GM12878 (cell line): ENCODE data around the gene SELENOH. TPM values are rescaled to one million over a fixed set of nuclear protein-coding genes. Genes with fewer than 3 reads are reported as not detected.

ENCODE experiments used
- ATAC-seq: fragments of 200-7000 bp; cut with Tn5 transposase; 3 replicates; pipeline ENCODE4 v1.9.1; 2020; ENCODE audit warnings: mild to moderate bottlenecking, moderate library complexity
- BruUV-seq: library from RNA; stranded (reverse); fragments of 400-500 nt; replicated peaks from 2 replicates; lab custom pipeline; 2021; lab: Mats Ljungman, UMichigan
- CTCF ChIA-PET: fragments of 300-600 bp; sonication (Branson Sonifier 250); formaldehyde crosslinking; extraction: SDS; loops from one replicate; lab custom pipeline; 2021; ENCODE audit warnings: inconsistent platforms; lab: Yijun Ruan, JAX
- POLR2A ChIA-PET: fragments of 350-600 bp; formaldehyde crosslinking; extraction: SDS; loops from one replicate; lab custom pipeline; 2021; ENCODE audit warnings: inconsistent platforms; lab: Charles Lee
- RAD21 ChIA-PET: fragments of 300-600 bp; sonication (Branson Sonifier 250); formaldehyde crosslinking; loops from one replicate; lab custom pipeline; 2023; ENCODE audit warnings: antibody characterized with exemption; ENCODE audit not compliant: unreplicated experiment; lab: Charles Lee
- SMC1A ChIA-PET: fragments of 300-600 bp; sonication (Branson Sonifier 250); formaldehyde crosslinking; loops from one replicate; lab custom pipeline; 2023; ENCODE audit not compliant: unreplicated experiment, uncharacterized antibody; lab: Charles Lee
- DNase-seq: peaks from one replicate; pipeline ENCODE4 v3.0.0-alpha.2; 2011; ENCODE audit warnings: low read depth, low spot score
- FAIRE-seq: peaks from 3 replicates; lab custom pipeline; 2011; peaks lifted over from hg19 to GRCh38; lab: Jason Lieb, UNC
- H2AFZ ChIP-seq: 2 replicates; pipeline ENCODE4 v1.6.0; 2011; ENCODE audit warnings: low read depth, low read length, control low read depth; ENCODE audit not compliant: control insufficient read depth
- H3K27ac ChIP-seq: 2 replicates; pipeline ENCODE4 v1.5.1; 2011; ENCODE audit warnings: control low read depth; ENCODE audit not compliant: control insufficient read depth, insufficient read depth
- H3K27me3 ChIP-seq, 2 experiments: replicated peaks in 1 of 2; 2 replicates each; pipeline versions ENCODE4 v1.6.0 to v1.6.1; 2011; ENCODE audit warnings: low read length in 1 of 2; ENCODE audit not compliant: control insufficient read depth in 2 of 2, insufficient read depth in 2 of 2
- H3K36me3 ChIP-seq, 2 experiments: 2 replicates each; pipeline ENCODE4 v1.5.1; 2011; ENCODE audit warnings: low read length in 1 of 2; ENCODE audit not compliant: control insufficient read depth in 2 of 2, insufficient read depth in 2 of 2
- H3K4me1 ChIP-seq: 2 replicates; pipeline ENCODE4 v1.6.1; 2011; ENCODE audit warnings: mild to moderate bottlenecking, low read length, moderate library complexity, mixed read lengths; ENCODE audit not compliant: control insufficient read depth, insufficient read depth
- H3K4me2 ChIP-seq: 2 replicates; pipeline ENCODE4 v1.6.0; 2011; ENCODE audit warnings: control low read depth; ENCODE audit not compliant: control insufficient read depth, insufficient read depth
- H3K4me3 ChIP-seq: fragments of 200-600 bp; sonication (generic); 2 replicates; pipeline ENCODE4 v1.5.1; 2016
- H3K79me2 ChIP-seq: 2 replicates; pipeline ENCODE4 v1.6.0; 2011; ENCODE audit warnings: low read length; ENCODE audit not compliant: control insufficient read depth, insufficient read depth
- H3K9ac ChIP-seq: 2 replicates; pipeline ENCODE4 v1.8.0; 2011; ENCODE audit warnings: low read length, control low read depth, mixed read lengths; ENCODE audit not compliant: control insufficient read depth, insufficient read depth
- H3K9me3 ChIP-seq: replicated peaks from 3 replicates; pipeline ENCODE4 v1.5.1; 2011; ENCODE audit warnings: mild to moderate bottlenecking, low read length; ENCODE audit not compliant: control insufficient read depth, insufficient read depth
- H4K20me1 ChIP-seq: 2 replicates; pipeline ENCODE4 v1.6.0; 2011; ENCODE audit not compliant: control insufficient read depth, insufficient read depth
- BMI1 ChIP-seq: fragments of 450-650 bp; IDR thresholded peaks from 2 replicates; pipeline ENCODE4 v1.6.1; 2016; ENCODE audit warnings: mild to moderate bottlenecking, moderate library complexity, borderline replicate concordance
- CBX5 ChIP-seq: sonication (generic); IDR thresholded peaks from 2 replicates; pipeline ENCODE4 v1.6.1; 2016; ENCODE audit warnings: low read depth, moderate library complexity, mild to moderate bottlenecking, inconsistent platforms
- CREB1 ChIP-seq: IDR thresholded peaks from 2 replicates; pipeline ENCODE4 v1.6.1; 2012; ENCODE audit warnings: low read depth, mild to moderate bottlenecking, inconsistent platforms
- IKZF1 ChIP-seq: fragments of 450-650 bp; conservative IDR thresholded peaks from 2 replicates; pipeline ENCODE4 v1.6.1; 2017; ENCODE audit warnings: antibody characterized with exemption, mild to moderate bottlenecking
- LARP7 ChIP-seq: fragments of 450-650 bp; IDR thresholded peaks from 2 replicates; pipeline ENCODE4 v1.6.1; 2017; ENCODE audit warnings: mild to moderate bottlenecking
- MLLT1 ChIP-seq: fragments of 450-650 bp; IDR thresholded peaks from 2 replicates; pipeline ENCODE4 v1.6.1; 2016; ENCODE audit warnings: mild to moderate bottlenecking
- PBX3 ChIP-seq: IDR thresholded peaks from 2 replicates; pipeline ENCODE4 v1.6.1; 2011; ENCODE audit warnings: mild to moderate bottlenecking, low read depth, low read length, moderate library complexity; ENCODE audit not compliant: insufficient replicate concordance
- SIX5 ChIP-seq: IDR thresholded peaks from 2 replicates; pipeline ENCODE4 v1.6.1; 2011; ENCODE audit warnings: mild to moderate bottlenecking, low read depth, low read length, moderate library complexity; ENCODE audit not compliant: severe bottlenecking
- TBL1XR1 ChIP-seq: IDR thresholded peaks from 2 replicates; pipeline ENCODE4 v1.6.1; 2012; ENCODE audit warnings: low read depth, low read length, improper control_type of control experiment
- ZBTB40 ChIP-seq: fragments of 450-650 bp; IDR thresholded peaks from 2 replicates; pipeline ENCODE4 v1.6.1; 2016; ENCODE audit warnings: mild to moderate bottlenecking, moderate library complexity, borderline replicate concordance
- WGBS: methylation state at CpG from one replicate; pipeline ENCODE4 v1.1.6; 2016; ENCODE audit warnings: low lambda C conversion rate; ENCODE audit not compliant: insufficient replicate concordance, insufficient coverage; ENCODE audit errors: missing lambda C conversion rate; 5-methylcytosine and 5-hydroxymethylcytosine counted together
- in situ Hi-C: fragments of 300-500 bp; cut with MboI; formaldehyde crosslinking; loops from 9 replicates; pipeline ENCODE4 v1.14.3; 2018; ENCODE audit warnings: mixed read lengths
- intact Hi-C: fragments of 100-400 bp; cut with micrococcal nuclease; formaldehyde crosslinking; loops from one replicate; pipeline ENCODE4 v1.14.2; 2022; ENCODE audit not compliant: unreplicated experiment
- polyA plus RNA-seq, 11 experiments: library from polyadenylated mRNA; depleted of rRNA in 4 of 11; unstranded in 6 of 11; stranded (reverse) in 5 of 11; fragments of >200 nt; fragmentation: Nextera tagmentation in 4 of 11; fragmentation: Illumina TruSeq in 1 of 11; extraction: Ambion mirVana in 4 of 11; extraction: Trizol in 1 of 11; gene quantifications; 1 replicate in 1 of 11; 2 replicates in 10 of 11; pipeline versions ENCODE4 v1.2.1 to v1.2.3, GENCODE V29; 2011 to 2016; ENCODE audit warnings: inconsistent platforms in 2 of 11, missing spikeins in 2 of 11, low read depth in 1 of 11
- total RNA-seq, 4 experiments: library from RNA; depleted of rRNA in 3 of 4; stranded (reverse); fragments of >200 nt in 3 of 4; fragmentation: Illumina TruSeq in 1 of 4; extraction: Trizol in 1 of 4; gene quantifications; 2 replicates each; pipeline versions ENCODE4 v1.2.1 to v1.2.3, GENCODE V29; 2013 to 2021

The SELENOH gene
- total and polyA plus RNA-seq, 10 of the 15 experiments (the other 5 are each of a cell fraction or from before 2014, with no cell fraction given), result 20.3 to 458 (median 200) TPM

- ChIA-PET POLR2A (no interaction called here), CTCF (no interaction called here)
- no peak for TF ChIP-seq PBX3
- no peak for TF ChIP-seq SIX5
- TF ChIP-seq IKZF1, result no peak
- TF ChIP-seq LARP7, result no peak
- TF ChIP-seq CREB1, result no peak
- TF ChIP-seq TBL1XR1, result no peak
- no peak for TF ChIP-seq CBX5
- no peak for TF ChIP-seq ZBTB40
- no peak for TF ChIP-seq MLLT1
- TF ChIP-seq BMI1, result no peak
These were observed 40.9 kb upstream of the SELENOH start for GRCh38 chr11:57700425-57700824.

More at GRCh38 chr11:57700425-57700824, 40.9 kb upstream of the SELENOH start:
- peaks cover 24 to 45% of the 10 kb centered on the region in 2 experiments for H3K36me3 ChIP-seq
- H3K9ac ChIP-seq, result no peak overlapping the region
- no peak for ATAC-seq
- WGBS, result 98% methylated on average over 3 of the region's 3 CpGs
- no peaks in the 10 kb centered on the region for H3K27me3 ChIP-seq
- no peak overlapping the region for H3K4me2 ChIP-seq
- H3K4me1 ChIP-seq, result no peaks in the 10 kb centered on the region
- H4K20me1 ChIP-seq, result no peaks in the 10 kb centered on the region
- FAIRE-seq, result no peak
- DNase-seq, result no peak
- H3K4me3 ChIP-seq, result no peak overlapping the region
- in situ Hi-C loops (no loop called here), intact Hi-C loops (no loop called here)
- no peaks in the 10 kb centered on the region for H3K79me2 ChIP-seq
- H3K9me3 ChIP-seq, result no peaks in the 10 kb centered on the region
- H3K27ac ChIP-seq, result no peak overlapping the region
- no TSS peak for BruUV-seq
- SMC1A ChIA-PET, result no interaction called here
- H2AFZ ChIP-seq, result no peak overlapping the region
- RAD21 ChIA-PET, result no interaction called here
